ENCODE results near the gene GK. TPM values are rescaled to one million over a fixed set of nuclear protein-coding genes. Genes with fewer than 3 reads are reported as not detected.

Gene GK
- total RNA-seq, 1 experiment from 2014 or later: 9.8 TPM

GRCh38 chrX:30615229-30615628 lies 38.0 kb upstream of the GK start:
- Histone ChIP-seq H2BK5ac (ENCODE audit: insufficient read length, low read length) (no peak overlapping the region), H3K14ac (ENCODE audit: insufficient read depth, low read length) (no peak overlapping the region), H3T11ph (ENCODE audit: low read length) (no peak overlapping the region), H3K56ac (ENCODE audit: insufficient read length, low read depth, low read length) (no peak overlapping the region), H3K23ac (ENCODE audit: insufficient read length, low read depth, low read length) (no peak overlapping the region), H2BK20ac (ENCODE audit: low read depth, low read length, poor library complexity, severe bottlenecking) (no peak overlapping the region), H3K4me2 (ENCODE audit: insufficient read depth, insufficient read length, low read length) (no peak overlapping the region), H2BK120ac (ENCODE audit: low read depth, low read length, poor library complexity, severe bottlenecking) (no peak overlapping the region), H3K18ac (ENCODE audit: insufficient read length, low read depth, low read length) (no peak overlapping the region), H3K27ac (ENCODE audit: insufficient read length, low read depth, low read length) (no peak overlapping the region), H3K79me1 (ENCODE audit: insufficient read depth, low read depth, low read length, poor library complexity, severe bottlenecking) (no peaks in the 10 kb centered on the region), H3K9ac (ENCODE audit: extremely low read depth, insufficient read length, low read length) (no peak overlapping the region), H3K79me2 (ENCODE audit: insufficient read depth, low read length) (no peaks in the 10 kb centered on the region), H4K5ac (ENCODE audit: insufficient read length, low read depth, low read length) (no peak overlapping the region), H3K4ac (ENCODE audit: low read depth, low read length) (no peak overlapping the region), H3K4me1 (ENCODE audit: insufficient read depth, low read length) (no peaks in the 10 kb centered on the region; the same call in 1 of the 2 replicates), H4K20me1 (ENCODE audit: control insufficient read depth, insufficient read depth, insufficient read length) (no peaks in the 10 kb centered on the region), H2BK15ac (ENCODE audit: low read depth, low read length) (no peak overlapping the region), H3K23me2 (ENCODE audit: insufficient read length, low read depth, low read length, poor library complexity, severe bottlenecking) (no peaks in the 10 kb centered on the region), H2AFZ (ENCODE audit: low read length) (no peak overlapping the region), H2AK5ac (ENCODE audit: insufficient read length, low read length) (no peak overlapping the region), H4K91ac (ENCODE audit: insufficient read length, low read depth, low read length) (no peak overlapping the region), H3K9me3 (ENCODE audit: control insufficient read depth, low read depth, low read length) (no peaks in the 10 kb centered on the region), H2BK12ac (ENCODE audit: insufficient read length, low read depth, low read length) (no peak overlapping the region), H4K8ac (replicated peaks; ENCODE audit: insufficient read length, low read depth, low read length) (no peak overlapping the region), H3K27me3 (ENCODE audit: insufficient read depth, low read length) (no peaks in the 10 kb centered on the region)
- no peak overlapping the region for H3K4me3 Mint-ChIP-seq
- no peaks in the 10 kb centered on the region for H3K27me3 Mint-ChIP-seq (ENCODE audit: low read depth)
- H3K9me3 Mint-ChIP-seq: peaks cover 17 to 46% of the 10 kb centered on the region in 2 experiments; a peak in 4 of 5 replicates
- H3K4me1 Mint-ChIP-seq: peaks cover 11 to 13% of the 10 kb centered on the region in 2 experiments
- no peaks in the 10 kb centered on the region for H3K36me3 Mint-ChIP-seq (ENCODE audit: insufficient read depth in 1 of 3, low read depth in 3 of 3)
- TF ChIP-seq CTCF (conservative IDR thresholded peaks at IDR 0.05): no peak
- no peak overlapping the region for H3K27ac Mint-ChIP-seq
- no CpG with 5 or more reads among the region's 4 CpGs for WGBS (ENCODE audit: extremely low coverage, insufficient read length, low lambda C conversion rate)
- no peak for DNase-seq
